ENCODE results near the gene TMEM89. TPM values are rescaled to one million over a fixed set of nuclear protein-coding genes. Genes with fewer than 3 reads are reported as not detected.

TMEM89 gene
- total RNA-seq, 4 donors from 2014 or later, result not detected

GRCh38 chr3:48628277-48629017, 6.9 kb upstream of the TMEM89 start:
- Histone ChIP-seq H3K4me1 (no peaks in the 10 kb centered on the region), H3K9me3 (no peaks in the 10 kb centered on the region), H3K27me3 (no peaks in the 10 kb centered on the region), H3K36me3 (peaks cover 0 to 12% of the 10 kb centered on the region in 2 donors), H3K27ac (no peak overlapping the region), H3K4me3 (replicated peaks in 1 of 3) (no peak overlapping the region)
- intact Hi-C loops (cut with DNase I), result no loop called here
- DNase-seq, result no peak
- 84 to 87% methylated on average over 13 of the region's 13 CpGs for WGBS, 2 donors
- TF ChIP-seq CTCF (IDR thresholded peaks at IDR 0.05), result no peak
- TF ChIP-seq POLR2A (IDR thresholded peaks at IDR 0.05), result no peak

GRCh38 chr3:48625600-48625999, 4.0 kb upstream of the TMEM89 start:
- Histone ChIP-seq H3K4me1 (no peaks in the 10 kb centered on the region), H3K9me3 (no peaks in the 10 kb centered on the region), H3K4me3 (replicated peaks in 1 of 3) (no peak overlapping the region), H3K27ac (no peak overlapping the region), H3K27me3 (no peaks in the 10 kb centered on the region), H3K36me3 (peaks cover 0 to 3% of the 10 kb centered on the region in 2 donors)
- WGBS, 2 donors, result 93 to 100% methylated on average over 2 to 4 of the region's 6 CpGs
- intact Hi-C loops (cut with DNase I), result no loop called here
- TF ChIP-seq CTCF (IDR thresholded peaks at IDR 0.05) (no peak), POLR2A (IDR thresholded peaks at IDR 0.05) (no peak)
- no peak for DNase-seq

- peaks cover 0 to 3% of the 10 kb centered on the region in 2 donors for H3K36me3 ChIP-seq
- no peak for TF ChIP-seq POLR2A (IDR thresholded peaks at IDR 0.05)
- no peak for TF ChIP-seq CTCF (IDR thresholded peaks at IDR 0.05)
- 94 to 95% methylated on average over 10 of the region's 10 CpGs for WGBS, 2 donors
- no peak for DNase-seq
- no peak overlapping the region for H3K27ac ChIP-seq
- H3K9me3 ChIP-seq, result no peaks in the 10 kb centered on the region
- H3K4me3 ChIP-seq (replicated peaks in 1 of 3), result no peak overlapping the region
- no peaks in the 10 kb centered on the region for H3K4me1 ChIP-seq
- intact Hi-C loops (cut with DNase I), result no loop called here
- no peaks in the 10 kb centered on the region for H3K27me3 ChIP-seq
Observed at GRCh38 chr3:48624767-48625166, 3.2 kb upstream of the TMEM89 start.

GRCh38 chr3:48623851-48624547, 2.4 kb upstream of the TMEM89 start:
- 89 to 91% methylated on average over 6 of the region's 6 CpGs for WGBS, 2 donors
- H3K27me3 ChIP-seq, result no peaks in the 10 kb centered on the region
- H3K9me3 ChIP-seq, result no peaks in the 10 kb centered on the region
- peaks cover 0 to 3% of the 10 kb centered on the region in 2 donors for H3K36me3 ChIP-seq
- no peak for TF ChIP-seq POLR2A (IDR thresholded peaks at IDR 0.05)
- no peak for TF ChIP-seq CTCF (IDR thresholded peaks at IDR 0.05)
- H3K27ac ChIP-seq, result no peak overlapping the region
- no peaks in the 10 kb centered on the region for H3K4me1 ChIP-seq
- intact Hi-C loops (cut with DNase I), result no loop called here
- no peak overlapping the region for H3K4me3 ChIP-seq (replicated peaks in 1 of 3)
- DNase-seq, result no peak

Measured in thyroid gland (tissue), 4 donors.